Fibroblast of lung (primary cell): ENCODE results near the gene APMAP.

Source experiments
- EZH2 ChIP-seq: IDR thresholded peaks from 2 replicates; pipeline ENCODE4 v1.5.1; 2012; ENCODE audit warnings: low read length, control low read depth, mild to moderate bottlenecking; ENCODE audit errors: missing control alignments
- TF ChIP-seq, protein P1 (sequence below), 2 donors: IDR thresholded peaks in 1 of 2; conservative IDR thresholded peaks in 1 of 2; 1 replicate in 1 of 2; 2 replicates in 1 of 2; pipeline ENCODE4 v1.5.1; 2011 to 2012; ENCODE audit warnings: low read length in 2 of 2, control low read depth in 1 of 2, inconsistent platforms in 1 of 2, low read depth in 1 of 2, mild to moderate bottlenecking in 1 of 2

DNA sequence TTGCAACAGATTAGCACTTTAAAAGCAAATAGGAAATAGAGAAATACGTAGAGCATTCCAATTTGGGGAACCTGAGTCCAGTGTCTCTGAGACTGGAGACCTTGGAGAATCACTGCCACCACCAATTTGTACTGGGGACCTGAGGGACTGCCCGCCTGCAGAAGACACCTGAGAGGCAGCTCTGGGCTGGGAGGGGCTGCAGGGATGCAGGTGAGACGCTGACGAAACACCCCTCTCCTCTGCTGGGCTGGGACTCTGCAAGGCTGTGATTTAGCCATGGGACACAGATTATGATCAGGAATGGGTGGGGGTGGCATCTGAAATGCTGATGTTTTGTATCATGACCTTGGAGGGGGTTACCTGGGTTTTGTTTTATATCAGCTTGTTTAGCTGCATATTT, 7.0 kb upstream of the APMAP start:
- TF ChIP-seq, protein P1, sequence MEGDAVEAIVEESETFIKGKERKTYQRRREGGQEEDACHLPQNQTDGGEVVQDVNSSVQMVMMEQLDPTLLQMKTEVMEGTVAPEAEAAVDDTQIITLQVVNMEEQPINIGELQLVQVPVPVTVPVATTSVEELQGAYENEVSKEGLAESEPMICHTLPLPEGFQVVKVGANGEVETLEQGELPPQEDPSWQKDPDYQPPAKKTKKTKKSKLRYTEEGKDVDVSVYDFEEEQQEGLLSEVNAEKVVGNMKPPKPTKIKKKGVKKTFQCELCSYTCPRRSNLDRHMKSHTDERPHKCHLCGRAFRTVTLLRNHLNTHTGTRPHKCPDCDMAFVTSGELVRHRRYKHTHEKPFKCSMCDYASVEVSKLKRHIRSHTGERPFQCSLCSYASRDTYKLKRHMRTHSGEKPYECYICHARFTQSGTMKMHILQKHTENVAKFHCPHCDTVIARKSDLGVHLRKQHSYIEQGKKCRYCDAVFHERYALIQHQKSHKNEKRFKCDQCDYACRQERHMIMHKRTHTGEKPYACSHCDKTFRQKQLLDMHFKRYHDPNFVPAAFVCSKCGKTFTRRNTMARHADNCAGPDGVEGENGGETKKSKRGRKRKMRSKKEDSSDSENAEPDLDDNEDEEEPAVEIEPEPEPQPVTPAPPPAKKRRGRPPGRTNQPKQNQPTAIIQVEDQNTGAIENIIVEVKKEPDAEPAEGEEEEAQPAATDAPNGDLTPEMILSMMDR (conservative IDR thresholded peaks at IDR 0.05 in 1 of 2, IDR thresholded peaks at IDR 0.05 in 1 of 2; ENCODE audit: low read depth in 1 of 2, low read length in 2 of 2), result no peak
- no peak for TF ChIP-seq EZH2
